HG03135 (cell line): ENCODE results near the gene EEF2.
"Not testable (repeated sequence)": the region's sequence is repeated elsewhere in the genome, so short reads cannot be mapped to it uniquely, and the experiment has no call there.

ENCODE experiments used
- ATAC-seq: cut with Tn5 transposase; IDR thresholded peaks from one replicate; pipeline ENCODE4 v1.9.1; 2021; ENCODE audit warnings: mild to moderate bottlenecking, moderate library complexity; ENCODE audit not compliant: unreplicated experiment

The EEF2 gene

GRCh38 chr19:3950871-3951861 lies 34.1 kb downstream of the EEF2 start:
- no peak for ATAC-seq

DNA sequence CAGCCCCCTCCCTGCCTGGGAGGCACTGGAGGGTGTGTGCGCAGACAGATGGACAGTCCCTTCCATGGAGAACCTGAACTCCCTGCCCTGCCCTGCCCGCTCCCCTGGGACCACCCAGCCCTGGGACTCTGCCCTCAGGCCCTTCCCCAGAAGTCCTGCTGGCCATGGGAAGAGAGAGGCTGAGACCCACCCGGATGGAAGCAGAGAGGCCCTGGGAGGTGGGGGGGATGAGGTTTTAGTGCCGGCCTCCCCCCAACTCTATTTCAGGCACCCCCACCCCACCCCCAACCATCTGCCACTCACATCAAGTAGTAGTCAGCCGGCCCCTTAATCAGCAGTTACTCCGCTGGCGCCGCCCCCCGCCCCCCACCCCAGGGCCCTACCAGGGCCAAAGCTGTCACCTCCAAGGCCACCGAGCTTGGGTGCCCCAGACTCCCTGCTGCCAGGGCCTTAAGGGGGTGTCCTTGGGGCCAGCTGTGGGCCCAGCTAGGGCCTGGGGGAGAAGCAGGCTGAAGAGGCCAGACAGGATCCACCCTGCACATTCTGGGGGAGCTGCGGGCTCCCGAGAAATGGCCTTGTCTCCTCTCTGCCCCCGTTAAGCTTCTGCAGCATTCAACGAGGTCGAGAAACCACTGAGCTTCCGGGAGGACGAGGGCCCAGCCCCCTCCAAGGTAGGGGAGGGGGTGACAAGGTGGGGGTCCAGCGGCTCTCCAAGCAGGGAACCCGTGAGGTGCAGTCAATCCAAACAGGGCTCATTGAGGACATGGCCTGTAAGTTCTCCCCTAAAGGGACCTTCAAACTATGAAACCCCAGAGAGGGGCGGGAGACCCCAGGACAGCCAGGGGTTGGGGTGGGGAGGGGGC lies 35.0 kb downstream of the EEF2 start:
- no peak for ATAC-seq

DNA sequence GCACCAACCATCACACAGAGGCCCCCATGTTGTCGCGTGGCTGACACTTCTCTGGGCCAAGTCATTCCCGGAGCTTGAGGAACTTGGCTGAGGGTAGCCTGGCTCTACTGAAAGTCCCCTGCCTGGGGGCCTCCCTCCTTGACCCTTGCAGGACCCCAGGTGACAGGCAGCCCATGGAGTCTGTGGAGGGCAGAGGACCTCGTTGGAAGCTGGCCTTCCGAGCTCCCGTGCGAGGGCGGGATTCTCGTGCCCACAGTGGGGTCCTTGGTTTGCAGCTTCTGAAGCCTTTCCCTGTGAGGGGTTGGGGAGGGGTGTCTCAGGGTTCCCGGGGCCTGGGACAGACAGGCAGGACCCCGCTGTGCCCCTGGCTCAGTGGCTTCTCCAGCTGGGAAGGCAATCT lies 36.0 kb downstream of the EEF2 start:
- ATAC-seq: no peak

DNA sequence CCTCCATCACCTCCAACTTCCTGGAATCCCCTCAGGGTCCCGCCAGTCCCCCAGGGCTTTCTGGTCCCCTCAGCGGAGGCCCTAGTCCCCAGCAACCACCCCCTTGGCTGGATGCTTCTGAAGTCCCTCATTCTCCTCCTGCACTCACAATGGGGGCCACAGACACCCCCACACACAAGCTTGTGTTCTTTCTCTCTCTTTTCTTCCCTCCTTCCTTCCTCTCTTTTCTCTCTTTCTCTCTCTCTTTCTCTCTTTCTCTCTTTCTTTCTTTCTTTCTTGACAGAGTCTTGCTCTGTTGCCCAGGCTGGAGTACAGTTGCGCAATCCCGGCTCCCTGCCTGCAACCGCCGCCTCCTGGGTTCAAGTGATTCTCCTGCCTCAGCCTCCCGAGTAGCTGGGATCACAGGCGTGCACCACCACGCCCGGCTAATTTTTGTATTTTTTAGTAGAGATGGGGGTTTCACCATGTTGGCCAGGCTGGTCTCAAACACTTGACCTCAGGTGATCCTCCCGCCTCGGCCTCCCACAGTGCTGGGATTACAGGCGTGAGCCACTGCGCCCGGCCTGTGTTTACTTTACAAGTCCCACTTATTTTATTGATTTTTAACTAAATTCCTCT lies 37.8 kb downstream of the EEF2 start:
- not testable (repeated sequence) for ATAC-seq

- ATAC-seq: no peak
Measured at GRCh38 chr19:3945838-3946237, 39.4 kb downstream of the EEF2 start.

GRCh38 chr19:3944018-3944721 lies 41.1 kb downstream of the EEF2 start:
- ATAC-seq: no peak

GRCh38 chr19:3942790-3943409 lies 42.4 kb downstream of the EEF2 start:
- ATAC-seq: no peak

GRCh38 chr19:3938300-3938950 lies 46.8 kb downstream of the EEF2 start:
- ATAC-seq: not testable (repeated sequence)

GRCh38 chr19:3936506-3937442 lies 48.5 kb downstream of the EEF2 start:
- ATAC-seq: no peak

DNA sequence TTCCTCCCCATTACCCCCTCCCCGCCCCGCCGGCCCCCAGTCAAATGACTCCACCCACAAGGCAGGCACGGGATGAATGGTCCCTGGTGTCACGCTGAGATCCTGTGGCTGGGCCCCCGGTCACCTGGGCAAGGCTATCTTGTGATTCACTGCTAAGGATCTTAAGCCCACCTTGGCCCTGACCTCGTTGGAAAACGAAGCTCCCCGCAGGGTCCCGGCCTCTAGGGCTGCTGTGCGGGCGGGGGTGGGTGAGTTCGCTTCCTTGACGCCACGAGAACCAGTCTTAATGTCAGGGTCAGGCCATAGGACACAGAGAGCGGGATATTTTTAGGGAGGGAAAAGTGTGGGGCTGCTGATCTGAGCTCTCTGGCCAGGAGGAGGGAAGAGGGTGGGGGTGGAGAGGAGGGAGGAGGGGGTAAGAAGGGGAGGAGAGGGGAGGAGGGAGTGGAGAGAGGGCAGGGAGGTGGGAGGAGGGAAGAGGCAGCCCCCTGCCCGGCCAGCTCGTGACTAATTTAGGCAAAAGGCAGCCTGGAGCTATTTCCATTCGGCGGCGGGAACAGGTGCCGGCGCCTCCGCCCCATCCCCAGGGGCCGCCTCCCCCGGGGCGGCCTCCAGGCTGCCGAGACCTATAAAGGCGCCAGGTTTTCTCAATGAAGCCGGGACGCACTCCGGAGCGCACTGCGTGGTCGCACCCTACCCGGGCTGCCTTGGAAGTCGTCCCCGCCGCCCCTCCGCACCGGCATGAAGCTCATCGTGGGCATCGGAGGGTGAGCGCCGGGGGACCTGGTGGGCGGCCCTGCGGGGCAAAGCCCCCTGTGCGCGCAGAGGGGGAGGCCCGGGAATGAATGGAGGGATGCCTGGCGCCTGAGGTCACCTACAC lies 52.1 kb downstream of the EEF2 start, which contains the start of gene NMRK2:
Gene NMRK2 (plus strand): TSS at position 139 of the 880 bp plus-strand sequence. CDS start 603 bp downstream, at position 742.
- no peak for ATAC-seq

GRCh38 chr19:3931041-3931440 lies 54.2 kb downstream of the EEF2 start:
- no peak for ATAC-seq
